D721Med (cell line): ENCODE measurements around the gene KANSL1.

Source experiments
- DNase-seq: peaks from one replicate; pipeline ENCODE4 v3.0.0; 2011; ENCODE audit warnings: low spot score; ENCODE audit not compliant: insufficient read length
- FAIRE-seq: peaks from 2 replicates; lab custom pipeline; 2011; peaks lifted over from hg19 to GRCh38; lab: Jason Lieb, UNC
- TF ChIP-seq, protein P1 (sequence below): IDR thresholded peaks from 2 replicates; pipeline ENCODE4 v1.5.1; 2012; ENCODE audit warnings: mild to moderate bottlenecking, control low read depth; ENCODE audit not compliant: insufficient read depth; ENCODE audit errors: missing control alignments

KANSL1 gene

DNA sequence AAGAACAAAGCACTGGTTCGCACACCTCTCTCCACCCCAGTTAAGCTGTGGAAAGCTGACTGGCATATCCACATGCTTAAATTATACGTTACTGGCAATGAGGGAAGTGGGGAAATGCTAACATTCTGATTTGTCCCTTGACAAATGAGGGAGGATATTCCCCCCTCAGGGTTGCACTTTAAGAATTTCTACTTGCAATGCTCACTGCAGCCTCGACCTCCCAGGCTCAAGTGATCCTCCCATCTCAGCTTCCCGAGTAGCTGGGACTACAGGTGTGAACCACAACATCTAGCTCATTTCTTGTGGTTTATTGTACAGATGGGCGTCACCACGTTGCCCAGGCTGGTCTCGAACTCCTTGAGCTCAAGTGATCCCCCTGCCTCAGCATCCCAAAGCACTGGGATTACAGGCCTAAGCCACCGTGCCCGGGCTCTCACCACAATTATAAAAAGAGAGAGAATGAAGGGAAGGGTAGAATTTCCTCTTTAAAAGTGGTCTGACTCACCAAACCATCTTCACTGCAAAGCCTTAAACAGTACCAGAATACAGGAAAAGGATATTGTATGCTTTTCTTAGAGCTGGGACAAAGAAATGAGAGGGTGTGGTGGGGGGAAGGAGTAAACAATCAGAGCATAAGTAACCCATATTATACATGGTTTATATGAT, 38.9 kb downstream of the KANSL1 start:
- DNase-seq = no peak
- TF ChIP-seq, protein P1, sequence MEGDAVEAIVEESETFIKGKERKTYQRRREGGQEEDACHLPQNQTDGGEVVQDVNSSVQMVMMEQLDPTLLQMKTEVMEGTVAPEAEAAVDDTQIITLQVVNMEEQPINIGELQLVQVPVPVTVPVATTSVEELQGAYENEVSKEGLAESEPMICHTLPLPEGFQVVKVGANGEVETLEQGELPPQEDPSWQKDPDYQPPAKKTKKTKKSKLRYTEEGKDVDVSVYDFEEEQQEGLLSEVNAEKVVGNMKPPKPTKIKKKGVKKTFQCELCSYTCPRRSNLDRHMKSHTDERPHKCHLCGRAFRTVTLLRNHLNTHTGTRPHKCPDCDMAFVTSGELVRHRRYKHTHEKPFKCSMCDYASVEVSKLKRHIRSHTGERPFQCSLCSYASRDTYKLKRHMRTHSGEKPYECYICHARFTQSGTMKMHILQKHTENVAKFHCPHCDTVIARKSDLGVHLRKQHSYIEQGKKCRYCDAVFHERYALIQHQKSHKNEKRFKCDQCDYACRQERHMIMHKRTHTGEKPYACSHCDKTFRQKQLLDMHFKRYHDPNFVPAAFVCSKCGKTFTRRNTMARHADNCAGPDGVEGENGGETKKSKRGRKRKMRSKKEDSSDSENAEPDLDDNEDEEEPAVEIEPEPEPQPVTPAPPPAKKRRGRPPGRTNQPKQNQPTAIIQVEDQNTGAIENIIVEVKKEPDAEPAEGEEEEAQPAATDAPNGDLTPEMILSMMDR = no peak
- FAIRE-seq = no peak

DNA sequence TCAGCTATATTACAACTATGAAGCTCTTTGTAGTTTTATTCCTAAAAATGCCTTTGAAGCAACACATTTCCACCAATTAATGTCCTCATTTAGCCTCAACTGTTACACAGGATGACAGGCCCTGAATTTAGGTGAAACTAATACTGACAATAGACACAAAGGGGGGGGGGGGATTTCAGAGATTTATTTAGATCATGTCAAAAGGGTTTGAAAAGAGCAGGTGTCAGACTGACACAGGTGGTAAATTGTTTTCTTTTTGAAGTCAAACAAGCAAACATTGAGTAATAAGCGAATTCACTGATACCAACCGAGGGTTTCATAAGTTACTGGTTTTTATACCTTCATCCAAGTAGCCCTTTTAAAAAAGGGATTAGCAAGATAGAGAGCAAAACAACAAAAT, 40.8 kb downstream of the KANSL1 start:
- FAIRE-seq (no peak), DNase-seq (no peak)
- TF ChIP-seq, protein P1 = no peak

DNA sequence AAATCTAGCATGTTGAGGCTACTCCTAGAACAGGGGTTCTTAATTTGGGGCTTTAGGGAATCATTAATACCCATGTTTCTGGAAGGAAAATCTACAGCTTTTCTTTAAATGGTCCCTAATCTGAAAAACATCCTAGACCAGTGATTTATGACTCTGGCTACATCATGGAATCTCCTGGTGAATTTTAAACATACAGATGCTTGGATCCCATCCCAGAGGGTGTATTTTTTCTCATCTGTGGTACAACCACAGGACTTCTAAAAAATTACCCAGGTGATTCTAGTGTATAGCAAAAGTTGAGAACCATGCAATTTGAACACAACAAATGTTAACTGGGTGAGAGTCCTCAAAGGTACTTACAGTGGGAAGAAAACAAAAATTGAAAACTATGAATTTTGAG, 41.5 kb downstream of the KANSL1 start:
- no peak for DNase-seq
- TF ChIP-seq, protein P1 = no peak
- no peak for FAIRE-seq

DNA sequence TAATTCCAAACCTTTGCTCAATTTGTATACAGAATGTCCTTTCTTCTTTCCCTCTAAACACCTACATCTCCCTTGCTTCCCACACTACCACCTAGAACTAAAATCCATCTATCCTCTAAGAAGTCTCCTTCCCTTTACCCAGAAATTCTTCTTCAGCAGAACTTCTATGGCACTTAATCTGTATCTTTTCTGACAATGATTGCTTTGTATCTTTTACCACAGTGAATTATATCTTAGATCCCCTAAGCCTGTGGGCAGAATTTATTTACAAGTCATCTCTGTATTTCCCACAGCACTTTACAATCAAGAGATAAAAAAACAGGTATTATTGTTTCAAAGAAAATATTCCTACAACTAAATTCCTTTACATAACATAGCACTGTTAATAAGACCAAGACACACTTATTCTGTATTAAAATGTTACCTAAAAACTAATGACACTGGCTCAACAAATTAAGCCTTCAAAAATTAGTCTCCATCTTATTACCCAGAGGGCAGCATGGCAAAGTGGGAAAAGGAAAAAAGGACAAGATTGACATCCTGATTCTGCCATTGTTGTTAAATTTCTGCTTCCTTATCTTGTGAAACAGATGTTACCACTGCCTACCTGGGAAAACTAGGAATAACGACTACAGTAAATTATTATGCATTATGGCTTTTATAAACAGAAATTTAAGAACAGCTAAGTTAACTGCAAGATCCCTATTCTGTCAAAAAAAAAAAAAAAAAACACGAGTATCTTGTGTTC, 42.8 kb downstream of the KANSL1 start:
- TF ChIP-seq, protein P1 = no peak
- DNase-seq = no peak
- FAIRE-seq = no peak

DNA sequence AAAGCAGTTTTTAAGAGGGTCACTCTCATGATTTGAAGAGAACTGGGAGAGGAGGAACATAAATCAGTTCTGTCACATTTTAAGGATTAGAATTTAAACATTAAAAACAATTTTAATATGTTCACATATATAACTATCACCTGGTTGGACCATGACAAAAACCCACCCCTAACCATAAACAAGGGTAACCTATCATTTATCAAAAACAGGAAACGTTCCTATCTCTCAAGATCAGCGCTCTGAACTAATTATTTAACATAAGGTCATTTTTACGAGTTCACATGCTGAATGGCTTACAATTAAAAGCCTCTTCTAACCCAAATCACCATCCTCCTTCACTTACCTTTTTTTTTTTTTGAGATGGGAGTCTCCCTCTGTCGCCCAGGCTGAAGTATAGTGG, 45.0 kb downstream of the KANSL1 start:
- TF ChIP-seq, protein P1 = no peak
- no peak for DNase-seq
- no peak for FAIRE-seq

DNA sequence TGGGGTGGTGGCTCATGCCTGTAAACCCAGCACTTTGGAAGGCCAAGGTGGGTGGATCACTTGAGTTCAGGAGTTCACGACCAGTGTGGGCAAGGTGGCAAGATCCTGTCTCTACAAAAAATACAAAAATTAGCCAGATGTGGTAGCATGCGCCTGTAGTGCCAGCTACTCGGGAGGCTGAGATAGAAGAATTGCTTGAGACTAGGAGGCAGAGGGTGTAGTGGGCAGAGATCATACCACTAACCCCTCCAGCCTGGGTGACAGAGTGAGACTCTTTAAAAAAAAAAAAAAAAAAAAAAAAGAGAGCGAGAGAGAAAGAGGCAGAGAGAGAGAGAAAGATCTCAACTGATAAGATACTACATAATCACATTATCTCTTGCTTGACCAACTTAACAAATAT, 45.9 kb downstream of the KANSL1 start:
- TF ChIP-seq, protein P1 = no peak
- no peak for DNase-seq
- no peak for FAIRE-seq

DNA sequence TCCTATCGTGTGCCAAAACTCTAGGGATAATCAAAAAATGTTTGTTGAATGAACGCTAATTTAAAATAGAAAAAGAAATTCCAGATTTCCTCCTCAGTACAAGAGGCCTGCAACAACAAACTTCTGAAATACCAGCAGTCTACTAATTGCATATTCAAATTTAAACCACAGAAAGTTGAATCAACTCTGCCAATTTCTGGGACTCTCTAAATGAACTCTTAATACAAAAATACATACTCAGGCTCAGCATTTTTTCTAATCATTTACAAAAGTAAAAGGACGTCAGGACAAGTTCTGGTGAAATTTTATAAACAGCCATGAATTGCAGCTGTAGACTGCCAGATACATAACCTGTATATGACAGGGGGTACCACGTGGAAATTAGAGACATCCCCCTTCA, 49.0 kb downstream of the KANSL1 start:
- TF ChIP-seq, protein P1 = no peak
- DNase-seq (no peak), FAIRE-seq (no peak)
